Mesothelial cell of epicardium (in vitro differentiated cells): ENCODE measurements around the gene ANKRD44. TPM values are rescaled to one million over a fixed set of nuclear protein-coding genes. Genes with fewer than 3 reads are reported as not detected.

Source experiments
- DNase-seq, 2 experiments: peaks; one replicate each; pipeline ENCODE4 v3.0.0; 2021; ENCODE audit warnings: low spot score in 2 of 2; ENCODE audit not compliant: unreplicated experiment in 2 of 2
- H3K27ac Mint-ChIP-seq: 2 replicates; pipeline ENCODE4 v1.8.0; 2021; ENCODE audit warnings: mixed read lengths
- H3K27me3 Mint-ChIP-seq: 2 replicates; pipeline ENCODE4 v1.8.0; 2021; ENCODE audit warnings: low read depth, mixed read lengths
- H3K36me3 Mint-ChIP-seq: 2 replicates; pipeline ENCODE4 v1.8.0; 2021; ENCODE audit warnings: mixed read lengths
- H3K4me1 Mint-ChIP-seq: 2 replicates; pipeline ENCODE4 v1.8.0; 2021; ENCODE audit warnings: mixed read lengths
- H3K4me3 Mint-ChIP-seq: 2 replicates; pipeline ENCODE4 v1.8.0; 2021; ENCODE audit warnings: mild to moderate bottlenecking, moderate library complexity, mixed read lengths
- H3K9me3 Mint-ChIP-seq: 2 replicates; pipeline ENCODE4 v1.8.0; 2021; ENCODE audit warnings: mixed read lengths
- CTCF ChIP-seq: fragments of 200-600 bp; sonication (generic); IDR thresholded peaks from one replicate; pipeline ENCODE4 v1.5.0; 2021; ENCODE audit warnings: antibody characterized with exemption; ENCODE audit not compliant: unreplicated experiment
- total RNA-seq: library from RNA; stranded (reverse); gene quantifications from 3 replicates; pipeline ENCODE4 v1.2.1, GENCODE V29; 2021

Gene ANKRD44
- total RNA-seq, 1 donor from 2014 or later, result 10.4 TPM

GRCh38 chr2:197265924-197266323, 44.7 kb downstream of the ANKRD44 start:
- TF ChIP-seq CTCF, result no peak
- Mint-ChIP-seq H3K4me3 (no peak overlapping the region), H3K4me1 (peaks cover 31% of the 10 kb centered on the region), H3K9me3 (no peaks in the 10 kb centered on the region), H3K27ac (no peak overlapping the region), H3K27me3 (no peaks in the 10 kb centered on the region), H3K36me3 (no peaks in the 10 kb centered on the region)
- DNase-seq, result no peak

- no peak for DNase-seq
- H3K4me1 Mint-ChIP-seq, result peaks cover 31% of the 10 kb centered on the region
- no peak overlapping the region for H3K27ac Mint-ChIP-seq
- no peaks in the 10 kb centered on the region for H3K36me3 Mint-ChIP-seq
- H3K27me3 Mint-ChIP-seq, result no peaks in the 10 kb centered on the region
- TF ChIP-seq CTCF, result no peak
- H3K9me3 Mint-ChIP-seq, result no peaks in the 10 kb centered on the region
- H3K4me3 Mint-ChIP-seq, result no peak overlapping the region
Observed at GRCh38 chr2:197265036-197265435, 45.5 kb downstream of the ANKRD44 start.

- Mint-ChIP-seq H3K4me3 (no peak overlapping the region), H3K27me3 (no peaks in the 10 kb centered on the region), H3K4me1 (peaks cover 28% of the 10 kb centered on the region), H3K9me3 (no peaks in the 10 kb centered on the region), H3K36me3 (no peaks in the 10 kb centered on the region), H3K27ac (no peak overlapping the region)
- no peak for TF ChIP-seq CTCF
- no peak for DNase-seq
Observed at GRCh38 chr2:197264332-197264731, 46.2 kb downstream of the ANKRD44 start.

GRCh38 chr2:197263077-197263476, 47.5 kb downstream of the ANKRD44 start:
- Mint-ChIP-seq H3K36me3 (no peaks in the 10 kb centered on the region), H3K4me1 (peaks cover 21% of the 10 kb centered on the region), H3K4me3 (no peak overlapping the region), H3K27me3 (no peaks in the 10 kb centered on the region), H3K27ac (no peak overlapping the region), H3K9me3 (no peaks in the 10 kb centered on the region)
- no peak for TF ChIP-seq CTCF
- no peak for DNase-seq

- no peak for DNase-seq
- H3K36me3 Mint-ChIP-seq, result no peaks in the 10 kb centered on the region
- H3K9me3 Mint-ChIP-seq, result no peaks in the 10 kb centered on the region
- H3K27ac Mint-ChIP-seq, result no peak overlapping the region
- H3K4me3 Mint-ChIP-seq, result no peak overlapping the region
- H3K27me3 Mint-ChIP-seq, result no peaks in the 10 kb centered on the region
- no peak for TF ChIP-seq CTCF
- H3K4me1 Mint-ChIP-seq, result peaks cover 21% of the 10 kb centered on the region
Observed at GRCh38 chr2:197261808-197262226, 48.8 kb downstream of the ANKRD44 start.

- Mint-ChIP-seq H3K36me3 (no peaks in the 10 kb centered on the region), H3K27me3 (no peaks in the 10 kb centered on the region), H3K9me3 (no peaks in the 10 kb centered on the region), H3K4me1 (peaks cover 25% of the 10 kb centered on the region), H3K27ac (no peak overlapping the region), H3K4me3 (no peak overlapping the region)
- no peak for TF ChIP-seq CTCF
- DNase-seq, result no peak
Observed at GRCh38 chr2:197259470-197259999, 51.0 kb downstream of the ANKRD44 start.
